K562 (cell line): ENCODE measurements around the gene CHMP2A. TPM values are rescaled to one million over a fixed set of nuclear protein-coding genes. Genes with fewer than 3 reads are reported as not detected.

Experiments
- ATAC-seq: fragments of 200-7000 bp; cut with Tn5 transposase; 3 replicates; pipeline ENCODE4 v1.9.1; 2020; ENCODE audit warnings: moderate library complexity
- BruUV-seq: library from RNA; stranded (reverse); fragments of 400-500 nt; replicated peaks from 2 replicates; lab custom pipeline; 2021; lab: Mats Ljungman, UMichigan
- CTCF ChIA-PET: fragments of 300-600 bp; formaldehyde crosslinking; extraction: SDS; loops from one replicate; lab custom pipeline; 2021; ENCODE audit warnings: low intra/inter-chr PET ratio; lab: Yijun Ruan, JAX
- POLR2A ChIA-PET: fragments of 300-600, 350-650 bp; sonication (Branson Sonifier 250); formaldehyde crosslinking; extraction: SDS; loops from one replicate; lab custom pipeline; 2021; ENCODE audit warnings: antibody characterized with exemption, inconsistent platforms; lab: Yijun Ruan, JAX
- DNase-seq, 4 experiments: peaks; one replicate each; pipeline versions ENCODE4 v3.0.0 to v3.0.0-alpha.2; 2011 to 2018; ENCODE audit warnings: low spot score in 3 of 4, mixed read lengths in 3 of 4; ENCODE audit errors: extremely low read depth in 1 of 4
- FAIRE-seq: peaks from 2 replicates; lab custom pipeline; 2011; peaks lifted over from hg19 to GRCh38; lab: Jason Lieb, UNC
- H2AFZ ChIP-seq: 2 replicates; pipeline ENCODE4 v1.6.0; 2011; ENCODE audit warnings: low read depth, low read length, control low read depth, inconsistent platforms
- H3K27ac ChIP-seq: fragments of 200-600 bp; 3 replicates; pipeline ENCODE4 v1.8.0; 2011; ENCODE audit warnings: low read depth, mild to moderate bottlenecking, control low read depth, inconsistent platforms, low read length, moderate library complexity, mixed read lengths; ENCODE audit errors: extremely low read depth
- H3K27me3 ChIP-seq, 2 experiments: fragments of 300-600 bp in 1 of 2; 2 replicates in 1 of 2; 3 replicates in 1 of 2; pipeline versions ENCODE4 v1.6.0 to v1.8.0; 2011; ENCODE audit warnings: inconsistent platforms in 2 of 2, low read length in 2 of 2, mild to moderate bottlenecking in 1 of 2, mixed read lengths in 1 of 2, moderate library complexity in 1 of 2; ENCODE audit not compliant: control insufficient read depth in 2 of 2, insufficient read depth in 2 of 2
- H3K36me3 ChIP-seq: fragments of 300-600 bp; 3 replicates; pipeline ENCODE4 v1.8.0; 2011; ENCODE audit warnings: mild to moderate bottlenecking, low read length, inconsistent platforms; ENCODE audit not compliant: control insufficient read depth, insufficient read depth
- H3K4me1 ChIP-seq, 2 experiments: fragments of 200-600 bp in 1 of 2; replicated peaks in 1 of 2; 2 replicates in 1 of 2; 3 replicates in 1 of 2; pipeline versions ENCODE4 v1.5.1 to v1.8.0; 2011; ENCODE audit warnings: inconsistent platforms in 2 of 2, low read length in 2 of 2, mild to moderate bottlenecking in 1 of 2, mixed read lengths in 1 of 2, moderate library complexity in 1 of 2; ENCODE audit not compliant: control insufficient read depth in 2 of 2, insufficient read depth in 2 of 2
- H3K4me2 ChIP-seq: 2 replicates; pipeline ENCODE4 v1.6.1; 2011; ENCODE audit warnings: low read length, control low read depth, inconsistent platforms, mixed read lengths; ENCODE audit not compliant: insufficient read depth
- H3K4me3 ChIP-seq: fragments of 200-600 bp; sonication (generic), shearing (Covaris generic); 2 replicates; pipeline ENCODE4 v1.5.1; 2016; ENCODE audit warnings: control low read depth, inconsistent platforms
- H3K79me2 ChIP-seq: fragments of 200-600 bp; 3 replicates; pipeline ENCODE4 v1.8.0; 2011; ENCODE audit warnings: low read length, inconsistent platforms; ENCODE audit not compliant: control insufficient read depth, insufficient read depth
- H3K9ac ChIP-seq, 2 experiments: 2 replicates each; pipeline versions ENCODE4 v1.6.0 to v1.6.1; 2011; ENCODE audit warnings: low read depth in 2 of 2, low read length in 2 of 2, control low read depth in 1 of 2, inconsistent platforms in 1 of 2, mild to moderate bottlenecking in 1 of 2, mixed read lengths in 1 of 2; ENCODE audit not compliant: insufficient read depth in 1 of 2
- H3K9me1 ChIP-seq: one replicate; pipeline ENCODE4 v1.6.0; 2011; ENCODE audit warnings: inconsistent platforms, mild to moderate bottlenecking, low read length, moderate library complexity; ENCODE audit not compliant: control insufficient read depth, insufficient read depth
- H3K9me3 ChIP-seq: replicated peaks from 2 replicates; pipeline ENCODE4 v1.5.1; 2011; ENCODE audit warnings: low read depth, low read length, inconsistent platforms; ENCODE audit not compliant: control insufficient read depth, insufficient read depth
- H4K20me1 ChIP-seq: replicated peaks from 2 replicates; pipeline ENCODE4 v1.6.1; 2011; ENCODE audit warnings: low read length, inconsistent platforms, mixed read lengths; ENCODE audit not compliant: control insufficient read depth, insufficient read depth
- BRF1 ChIP-seq: IDR thresholded peaks from 3 replicates; pipeline ENCODE4 v1.6.1; 2011; ENCODE audit warnings: borderline replicate concordance, mild to moderate bottlenecking; ENCODE audit not compliant: insufficient read length; ENCODE audit errors: extremely low read depth
- CBFA2T2 ChIP-seq: fragments of 450-650 bp; conservative IDR thresholded peaks from 2 replicates; pipeline ENCODE4 v1.6.1; 2017; ENCODE audit warnings: mild to moderate bottlenecking
- CBFB ChIP-seq: sonication (generic); formaldehyde crosslinking; IDR thresholded peaks from 2 replicates; pipeline ENCODE4 v1.4.0; 2020; ENCODE audit warnings: mild to moderate bottlenecking, missing genetic modification reagents
- CREB1 ChIP-seq, 2 experiments: sonication (generic) in 1 of 2; formaldehyde crosslinking in 1 of 2; IDR thresholded peaks; 2 replicates each; pipeline versions ENCODE4 v1.6.1 to v1.8.0; 2012 to 2022; ENCODE audit warnings: inconsistent platforms in 1 of 2, mild to moderate bottlenecking in 1 of 2, missing genetic modification reagents in 1 of 2, moderate library complexity in 1 of 2
- CREM ChIP-seq: IDR thresholded peaks from 2 replicates; pipeline ENCODE4 v1.6.1; 2014; ENCODE audit warnings: antibody characterized with exemption, low read depth
- MYNN ChIP-seq, 2 experiments: sonication (generic); formaldehyde crosslinking in 1 of 2; IDR thresholded peaks; 2 replicates each; pipeline versions ENCODE4 v1.5.0 to v1.6.1; 2016 to 2020; ENCODE audit warnings: antibody characterized with exemption in 1 of 2, missing genetic modification reagents in 1 of 2
- RCOR1 ChIP-seq, 2 experiments: IDR thresholded peaks; 2 replicates each; pipeline ENCODE4 v1.6.1; 2012; ENCODE audit warnings: low read depth in 2 of 2, low read length in 2 of 2, borderline replicate concordance in 1 of 2, improper control_type of control experiment in 1 of 2
- TEAD4 ChIP-seq, 2 experiments: sonication (generic) in 1 of 2; formaldehyde crosslinking in 1 of 2; IDR thresholded peaks; 2 replicates each; pipeline versions ENCODE4 v1.6.1 to v1.8.0; 2012 to 2022; ENCODE audit warnings: borderline replicate concordance in 1 of 2, inconsistent platforms in 1 of 2, low read length in 1 of 2, mild to moderate bottlenecking in 1 of 2, missing genetic modification reagents in 1 of 2
- WGBS: fragments of 100-300 bp; shearing (Covaris generic); methylation state at CpG from one replicate; pipeline ENCODE4 v1.1.6; 2016; ENCODE audit warnings: low coverage, mixed read lengths; ENCODE audit not compliant: insufficient coverage; ENCODE audit errors: missing lambda C conversion rate; 5-methylcytosine and 5-hydroxymethylcytosine counted together
- in situ Hi-C: fragments of 300-500 bp; cut with MboI; formaldehyde crosslinking; loops from 4 replicates; pipeline ENCODE4 v1.15.0; 2018; ENCODE audit warnings: inconsistent platforms, mixed read lengths
- intact Hi-C: fragments of 100-400 bp; cut with micrococcal nuclease; formaldehyde crosslinking; loops from 2 replicates; pipeline ENCODE4 v1.14.2; 2022
- polyA plus RNA-seq, 8 experiments: library from polyadenylated mRNA; depleted of rRNA in 4 of 8; stranded (reverse) in 5 of 8; unstranded in 3 of 8; fragments of >200 nt; fragmentation: Nextera tagmentation in 2 of 8; fragmentation: Illumina TruSeq in 1 of 8; extraction: Ambion mirVana in 2 of 8; extraction: Trizol in 1 of 8; gene quantifications; 2 replicates each; pipeline versions ENCODE4 v1.2.1 to v1.2.3, GENCODE V29; 2011 to 2014; ENCODE audit warnings: inconsistent platforms in 1 of 8, missing spikeins in 1 of 8
- total RNA-seq, 7 experiments: library from RNA; depleted of rRNA in 6 of 7; stranded (reverse); fragments of >200 nt in 6 of 7; fragmentation: Illumina TruSeq in 2 of 7; extraction: Trizol in 2 of 7; gene quantifications; 2 replicates each; pipeline versions ENCODE4 v1.2.1 to v1.2.3, GENCODE V29; 2011 to 2021; ENCODE audit warnings: low replicate concordance in 1 of 7
- TF ChIP-seq, protein P1 (sequence below): fragments of 450-650 bp; formaldehyde crosslinking; IDR thresholded peaks from 2 replicates; pipeline ENCODE4 v1.4.0; 2020; ENCODE audit warnings: mild to moderate bottlenecking, mixed read lengths
- TF ChIP-seq, protein P2 (sequence below): sonication (generic); formaldehyde crosslinking; IDR thresholded peaks from 2 replicates; pipeline ENCODE4 v1.8.0; 2022; ENCODE audit warnings: missing genetic modification reagents, mild to moderate bottlenecking, moderate library complexity, borderline replicate concordance
- TF ChIP-seq, protein P3 (sequence below): fragments of 450-650 bp; IDR thresholded peaks from 2 replicates; pipeline ENCODE4 v1.6.1; 2016; ENCODE audit warnings: low read depth, mild to moderate bottlenecking, moderate library complexity
- TF ChIP-seq, protein P4 (sequence below), 3 experiments: fragments of 200-800 bp in 1 of 3; fragments of 250-450 bp in 1 of 3; fragments of 450-650 bp in 1 of 3; sonication (Bioruptor Pico) in 1 of 3; sonication (Bioruptor generic) in 1 of 3; formaldehyde crosslinking in 1 of 3; IDR thresholded peaks; 2 replicates each; pipeline versions ENCODE4 v1.6.1 to v1.8.0; 2016 to 2022; ENCODE audit warnings: mild to moderate bottlenecking in 2 of 3, missing genetic modification characterization in 2 of 3, missing compliant biosample characterization in 1 of 3, moderate library complexity in 1 of 3

CHMP2A gene
- total and polyA plus RNA-seq, 9 of the 15 experiments (the other 6 are each of a cell fraction or from before 2014, with no cell fraction given) = 57.6 to 159 (median 87.2) TPM

DNA sequence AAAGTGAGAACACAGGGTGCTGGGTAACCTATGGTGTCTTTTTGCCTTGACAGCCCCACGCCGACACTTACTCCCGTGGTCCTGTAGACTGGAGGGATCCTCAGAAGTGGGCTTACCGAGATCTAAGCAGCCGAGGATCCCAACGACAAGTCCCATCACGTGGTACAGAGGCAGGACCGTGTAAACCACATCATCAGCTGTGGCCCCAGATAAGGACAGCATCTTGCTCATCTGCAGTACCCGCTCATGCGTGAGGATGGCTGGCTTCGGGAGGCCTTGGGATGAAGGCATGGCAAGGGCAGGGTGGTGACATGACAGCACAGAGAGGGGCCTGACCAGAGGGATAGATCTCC is 45.2 kb downstream of the CHMP2A start:
- Histone ChIP-seq H3K4me2 (peak overlapping the region; percentile 66), H4K20me1 (no peaks in the 10 kb centered on the region), H3K9me3 (peaks cover 2% of the 10 kb centered on the region; the same call in 1 of the 2 replicates), H3K9ac (peak overlapping the region in 1 of 2 experiments; percentile 1; a peak in 2 of 4 replicates), H3K36me3 (peaks cover 6% of the 10 kb centered on the region; the same call in 2 of the 3 replicates), H3K4me1 (peaks cover 9 to 42% of the 10 kb centered on the region in 2 experiments; a peak in 4 of 5 replicates), H3K9me1 (peaks cover 7% of the 10 kb centered on the region), H2AFZ (peak overlapping the region; percentile 70), H3K27ac (peak overlapping the region; percentile 51; the same call in 1 of the 3 replicates), H3K27me3 (no peaks in the 10 kb centered on the region), H3K79me2 (peaks cover 5% of the 10 kb centered on the region), H3K4me3 (no peak overlapping the region)
- 7% methylated on average over 11 of the region's 11 CpGs for WGBS
- in situ Hi-C loops (no loop called here), intact Hi-C loops (loop anchor here (5.0 kb wide), 1 partner anchor 327 kb away; the partner anchor contains the start of gene ZNF274)
- FAIRE-seq (peak; percentile 87), ATAC-seq (peak; percentile 3; the same call in 1 of the 3 replicates), DNase-seq (peak; percentile 31 to 75 (median 52))
- ChIA-PET CTCF (no interaction called here), POLR2A (interaction anchor here (2.7 kb wide), 1 partner anchor 10 kb away, joined by 10 read pairs; the partner anchor contains the start of gene ZBTB45)
- no TSS peak for BruUV-seq
- TF ChIP-seq CBFA2T2 = peak; percentile 62
- TF ChIP-seq, protein P1, sequence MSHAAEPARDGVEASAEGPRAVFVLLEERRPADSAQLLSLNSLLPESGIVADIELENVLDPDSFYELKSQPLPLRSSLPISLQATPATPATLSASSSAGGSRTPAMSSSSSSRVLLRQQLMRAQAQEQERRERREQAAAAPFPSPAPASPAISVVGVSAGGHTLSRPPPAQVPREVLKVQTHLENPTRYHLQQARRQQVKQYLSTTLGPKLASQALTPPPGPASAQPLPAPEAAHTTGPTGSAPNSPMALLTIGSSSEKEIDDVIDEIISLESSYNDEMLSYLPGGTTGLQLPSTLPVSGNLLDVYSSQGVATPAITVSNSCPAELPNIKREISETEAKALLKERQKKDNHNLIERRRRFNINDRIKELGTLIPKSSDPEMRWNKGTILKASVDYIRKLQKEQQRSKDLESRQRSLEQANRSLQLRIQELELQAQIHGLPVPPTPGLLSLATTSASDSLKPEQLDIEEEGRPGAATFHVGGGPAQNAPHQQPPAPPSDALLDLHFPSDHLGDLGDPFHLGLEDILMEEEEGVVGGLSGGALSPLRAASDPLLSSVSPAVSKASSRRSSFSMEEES (CRISPR knock-in tag) = peak; percentile 92
- TF ChIP-seq, protein P2, sequence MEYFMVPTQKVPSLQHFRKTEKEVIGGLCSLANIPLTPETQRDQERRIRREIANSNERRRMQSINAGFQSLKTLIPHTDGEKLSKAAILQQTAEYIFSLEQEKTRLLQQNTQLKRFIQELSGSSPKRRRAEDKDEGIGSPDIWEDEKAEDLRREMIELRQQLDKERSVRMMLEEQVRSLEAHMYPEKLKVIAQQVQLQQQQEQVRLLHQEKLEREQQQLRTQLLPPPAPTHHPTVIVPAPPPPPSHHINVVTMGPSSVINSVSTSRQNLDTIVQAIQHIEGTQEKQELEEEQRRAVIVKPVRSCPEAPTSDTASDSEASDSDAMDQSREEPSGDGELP (CRISPR knock-in tag) = peak; percentile 100
- TF ChIP-seq CREM = peak; percentile 74
- TF ChIP-seq, protein P3, sequence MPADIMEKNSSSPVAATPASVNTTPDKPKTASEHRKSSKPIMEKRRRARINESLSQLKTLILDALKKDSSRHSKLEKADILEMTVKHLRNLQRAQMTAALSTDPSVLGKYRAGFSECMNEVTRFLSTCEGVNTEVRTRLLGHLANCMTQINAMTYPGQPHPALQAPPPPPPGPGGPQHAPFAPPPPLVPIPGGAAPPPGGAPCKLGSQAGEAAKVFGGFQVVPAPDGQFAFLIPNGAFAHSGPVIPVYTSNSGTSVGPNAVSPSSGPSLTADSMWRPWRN = no peak
- TF ChIP-seq, protein P4, sequence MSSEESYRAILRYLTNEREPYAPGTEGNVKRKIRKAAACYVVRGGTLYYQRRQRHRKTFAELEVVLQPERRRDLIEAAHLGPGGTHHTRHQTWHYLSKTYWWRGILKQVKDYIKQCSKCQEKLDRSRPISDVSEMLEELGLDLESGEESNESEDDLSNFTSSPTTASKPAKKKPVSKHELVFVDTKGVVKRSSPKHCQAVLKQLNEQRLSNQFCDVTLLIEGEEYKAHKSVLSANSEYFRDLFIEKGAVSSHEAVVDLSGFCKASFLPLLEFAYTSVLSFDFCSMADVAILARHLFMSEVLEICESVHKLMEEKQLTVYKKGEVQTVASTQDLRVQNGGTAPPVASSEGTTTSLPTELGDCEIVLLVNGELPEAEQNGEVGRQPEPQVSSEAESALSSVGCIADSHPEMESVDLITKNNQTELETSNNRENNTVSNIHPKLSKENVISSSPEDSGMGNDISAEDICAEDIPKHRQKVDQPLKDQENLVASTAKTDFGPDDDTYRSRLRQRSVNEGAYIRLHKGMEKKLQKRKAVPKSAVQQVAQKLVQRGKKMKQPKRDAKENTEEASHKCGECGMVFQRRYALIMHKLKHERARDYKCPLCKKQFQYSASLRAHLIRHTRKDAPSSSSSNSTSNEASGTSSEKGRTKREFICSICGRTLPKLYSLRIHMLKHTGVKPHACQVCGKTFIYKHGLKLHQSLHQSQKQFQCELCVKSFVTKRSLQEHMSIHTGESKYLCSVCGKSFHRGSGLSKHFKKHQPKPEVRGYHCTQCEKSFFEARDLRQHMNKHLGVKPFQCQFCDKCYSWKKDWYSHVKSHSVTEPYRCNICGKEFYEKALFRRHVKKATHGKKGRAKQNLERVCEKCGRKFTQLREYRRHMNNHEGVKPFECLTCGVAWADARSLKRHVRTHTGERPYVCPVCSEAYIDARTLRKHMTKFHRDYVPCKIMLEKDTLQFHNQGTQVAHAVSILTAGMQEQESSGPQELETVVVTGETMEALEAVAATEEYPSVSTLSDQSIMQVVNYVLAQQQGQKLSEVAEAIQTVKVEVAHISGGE (CRISPR knock-in tag; IDR thresholded peaks at IDR 0.05) = 0 out of 6 replicates have a peak, but pooled peaks of 1 of the 3 experiments have one; percentile 48
- peak in 1 of 2 experiments; percentile 93; a peak in 2 of 4 replicates for TF ChIP-seq RCOR1 (IDR thresholded peaks at IDR 0.05; ENCODE audit: borderline replicate concordance in 1 of 2, low read depth in 2 of 2, low read length in 2 of 2)
- TF ChIP-seq TEAD4 (IDR thresholded peaks at IDR 0.05; ENCODE audit: low read length) = peak; percentile 68; the same call in 1 of the 2 replicates
- TF ChIP-seq TEAD4 (CRISPR knock-in tag; IDR thresholded peaks at IDR 0.05; ENCODE audit: borderline replicate concordance) = no peak
- TF ChIP-seq BRF1 = no peak
- TF ChIP-seq CREB1 (IDR thresholded peaks at IDR 0.05) = no peak
- TF ChIP-seq CREB1 (CRISPR knock-in tag; IDR thresholded peaks at IDR 0.05) = peak; percentile 37; the same call in 1 of the 2 replicates
- peak; percentile 95 for TF ChIP-seq CBFB (CRISPR knock-in tag)
- TF ChIP-seq MYNN (IDR thresholded peaks at IDR 0.05) = no peak
- no peak for TF ChIP-seq MYNN (CRISPR knock-in tag; IDR thresholded peaks at IDR 0.05)
